OCI-LY7 (cell line): ENCODE results near the gene TNFRSF8. TPM values are rescaled to one million over a fixed set of nuclear protein-coding genes. Genes with fewer than 3 reads are reported as not detected.

Experiments
- BruUV-seq: library from RNA; stranded (reverse); fragments of 400-500 nt; replicated peaks from 2 replicates; lab custom pipeline; 2021; lab: Mats Ljungman, UMichigan
- CTCF ChIA-PET: fragments of 300-600 bp; sonication (Branson Sonifier 250); formaldehyde crosslinking; loops from one replicate; lab custom pipeline; 2022; ENCODE audit warnings: antibody characterized with exemption; ENCODE audit not compliant: unreplicated experiment; lab: Charles Lee
- POLR2A ChIA-PET: fragments of 300-600 bp; sonication (Branson Sonifier 250); formaldehyde crosslinking; loops from one replicate; lab custom pipeline; 2022; ENCODE audit warnings: antibody characterized with exemption; lab: Charles Lee
- DNase-seq: peaks from one replicate; pipeline ENCODE4 v3.0.0-alpha.2; 2015; ENCODE audit warnings: low spot score
- H2AFZ ChIP-seq: fragments of 200-600 bp; sonication (generic), shearing (Covaris generic); 2 replicates; pipeline ENCODE4 v1.6.1; 2014; ENCODE audit warnings: mild to moderate bottlenecking, antibody characterized with exemption, low read length, moderate library complexity
- H3K27ac ChIP-seq: fragments of 200-600 bp; sonication (generic); 2 replicates; pipeline ENCODE4 v1.5.1; 2014; ENCODE audit warnings: mixed run types, low read depth, mild to moderate bottlenecking, moderate library complexity, low read length, inconsistent platforms; ENCODE audit not compliant: poor library complexity, severe bottlenecking
- H3K36me3 ChIP-seq: fragments of 200-600 bp; sonication (generic); 2 replicates; pipeline ENCODE4 v1.6.1; 2014; ENCODE audit warnings: mild to moderate bottlenecking, antibody characterized with exemption, low read length, moderate library complexity, mixed read lengths; ENCODE audit not compliant: insufficient read depth
- H3K4me1 ChIP-seq: fragments of 200-600 bp; sonication (generic); 2 replicates; pipeline ENCODE4 v1.5.1; 2014; ENCODE audit warnings: mild to moderate bottlenecking, low read length; ENCODE audit not compliant: insufficient read depth, poor library complexity, severe bottlenecking
- H3K4me2 ChIP-seq: fragments of 200-600 bp; sonication (generic); 2 replicates; pipeline ENCODE4 v1.6.1; 2014; ENCODE audit warnings: mild to moderate bottlenecking, low read length
- H3K4me3 ChIP-seq: fragments of 200-600 bp; sonication (generic); 2 replicates; pipeline ENCODE4 v1.5.1; 2014; ENCODE audit warnings: mild to moderate bottlenecking, low read depth, low read length; ENCODE audit not compliant: poor library complexity, severe bottlenecking
- H3K79me2 ChIP-seq: fragments of 200-600 bp; sonication (generic); 2 replicates; pipeline ENCODE4 v1.6.1; 2016; ENCODE audit warnings: low read depth, mild to moderate bottlenecking, low read length, moderate library complexity, mixed read lengths; ENCODE audit not compliant: insufficient read depth
- H3K9me2 ChIP-seq: fragments of 200-600 bp; sonication (generic); 2 replicates; pipeline ENCODE4 v1.6.1; 2016; ENCODE audit warnings: mild to moderate bottlenecking, low read length, mixed read lengths; ENCODE audit not compliant: insufficient read depth
- H3K9me3 ChIP-seq: fragments of 200-600 bp; sonication (generic); 2 replicates; pipeline ENCODE4 v1.6.1; 2014; ENCODE audit warnings: mild to moderate bottlenecking, mixed run types, low read length, mixed read lengths
- H4K20me1 ChIP-seq: fragments of 200-600 bp; sonication (generic); 2 replicates; pipeline ENCODE4 v1.6.1; 2014; ENCODE audit warnings: mild to moderate bottlenecking, antibody characterized with exemption, low read length, moderate library complexity, mixed read lengths; ENCODE audit not compliant: insufficient read depth
- CTCF ChIP-seq: fragments of 200-600 bp; sonication (generic); conservative IDR thresholded peaks from 2 replicates; pipeline ENCODE4 v1.5.1; 2014; ENCODE audit warnings: mild to moderate bottlenecking, antibody characterized with exemption, low read length, moderate library complexity, mixed read lengths
- EZH2phosphoT487 ChIP-seq: fragments of 200-600 bp; sonication (generic); IDR thresholded peaks from 2 replicates; pipeline ENCODE4 v1.6.1; 2018; ENCODE audit warnings: low read depth, borderline replicate concordance, mild to moderate bottlenecking, mixed run types, antibody characterized with exemption, low read length, moderate library complexity, mixed read lengths
- intact Hi-C: fragments of 100-400 bp; cut with micrococcal nuclease; formaldehyde crosslinking; loops from one replicate; pipeline ENCODE4 v1.10.0; 2022; ENCODE audit not compliant: unreplicated experiment
- total RNA-seq, 2 experiments: library from RNA; depleted of rRNA in 1 of 2; stranded (reverse); fragments of >200 nt in 1 of 2; shearing (Covaris generic) in 1 of 2; gene quantifications; 2 replicates each; pipeline ENCODE4 v1.2.3, GENCODE V29; 2014 to 2022

Gene TNFRSF8
- total RNA-seq, 2 experiments from 2014 or later = 0.29 TPM; not detected in 1

- Histone ChIP-seq H3K36me3 (no peaks in the 10 kb centered on the region), H3K9me2 (no peaks in the 10 kb centered on the region), H3K4me2 (no peak overlapping the region), H3K79me2 (no peaks in the 10 kb centered on the region), H3K9me3 (no peaks in the 10 kb centered on the region), H3K4me1 (peaks cover 10% of the 10 kb centered on the region), H3K27ac (no peak overlapping the region), H4K20me1 (no peaks in the 10 kb centered on the region), H3K4me3 (no peak overlapping the region), H2AFZ (no peak overlapping the region)
- intact Hi-C loops = no loop called here
- TF ChIP-seq EZH2phosphoT487 = no peak
- TF ChIP-seq CTCF = no peak
- CTCF ChIA-PET = no interaction called here
- DNase-seq = no peak
- BruUV-seq = no TSS peak
- POLR2A ChIA-PET = no interaction called here
Measured at GRCh38 chr1:12168451-12169160, 105.5 kb downstream of the TNFRSF8 start.

- intact Hi-C loops = no loop called here
- H3K27ac ChIP-seq = no peak overlapping the region
- no peaks in the 10 kb centered on the region for H3K79me2 ChIP-seq
- DNase-seq = no peak
- CTCF ChIA-PET = no interaction called here
- no peak for TF ChIP-seq CTCF
- peaks cover 10% of the 10 kb centered on the region for H3K4me1 ChIP-seq
- no peak overlapping the region for H3K4me2 ChIP-seq
- no TSS peak for BruUV-seq
- H3K9me2 ChIP-seq = no peaks in the 10 kb centered on the region
- POLR2A ChIA-PET = no interaction called here
- H4K20me1 ChIP-seq = no peaks in the 10 kb centered on the region
- no peaks in the 10 kb centered on the region for H3K36me3 ChIP-seq
- H3K9me3 ChIP-seq = no peaks in the 10 kb centered on the region
- no peak overlapping the region for H3K4me3 ChIP-seq
- H2AFZ ChIP-seq = no peak overlapping the region
Measured at GRCh38 chr1:12169442-12170135, 106.5 kb downstream of the TNFRSF8 start.

- no peak overlapping the region for H3K4me2 ChIP-seq
- peaks cover 10% of the 10 kb centered on the region for H3K4me1 ChIP-seq
- H2AFZ ChIP-seq = no peak overlapping the region
- no peaks in the 10 kb centered on the region for H3K36me3 ChIP-seq
- no peaks in the 10 kb centered on the region for H3K9me3 ChIP-seq
- ChIA-PET POLR2A (no interaction called here), CTCF (no interaction called here)
- no TSS peak for BruUV-seq
- no peaks in the 10 kb centered on the region for H4K20me1 ChIP-seq
- no peak overlapping the region for H3K4me3 ChIP-seq
- intact Hi-C loops = no loop called here
- no peaks in the 10 kb centered on the region for H3K9me2 ChIP-seq
- no peaks in the 10 kb centered on the region for H3K79me2 ChIP-seq
- no peak for TF ChIP-seq CTCF
- no peak for TF ChIP-seq EZH2phosphoT487
- H3K27ac ChIP-seq = no peak overlapping the region
- DNase-seq = no peak
Measured at GRCh38 chr1:12170263-12170671, 107.2 kb downstream of the TNFRSF8 start.
